ENCODE data around the gene WDR3. TPM values are rescaled to one million over a fixed set of nuclear protein-coding genes. Genes with fewer than 3 reads are reported as not detected.

The WDR3 gene
- total RNA-seq, 1 donor from 2014 or later, result 29.7 TPM

GRCh38 chr1:117925981-117926380, 3.6 kb upstream of the WDR3 start:
- Mint-ChIP-seq H3K9me3 (peaks cover 4% of the 10 kb centered on the region), H3K4me1 (peaks cover 24% of the 10 kb centered on the region), H3K36me3 (peaks cover 9% of the 10 kb centered on the region), H3K27me3 (ENCODE audit: low read depth) (no peaks in the 10 kb centered on the region), H3K4me3 (no peak overlapping the region), H3K27ac (no peak overlapping the region)
- DNase-seq (ENCODE audit: low spot score in 2 of 2, unreplicated experiment in 2 of 2), result no peak
- TF ChIP-seq, protein P1, sequence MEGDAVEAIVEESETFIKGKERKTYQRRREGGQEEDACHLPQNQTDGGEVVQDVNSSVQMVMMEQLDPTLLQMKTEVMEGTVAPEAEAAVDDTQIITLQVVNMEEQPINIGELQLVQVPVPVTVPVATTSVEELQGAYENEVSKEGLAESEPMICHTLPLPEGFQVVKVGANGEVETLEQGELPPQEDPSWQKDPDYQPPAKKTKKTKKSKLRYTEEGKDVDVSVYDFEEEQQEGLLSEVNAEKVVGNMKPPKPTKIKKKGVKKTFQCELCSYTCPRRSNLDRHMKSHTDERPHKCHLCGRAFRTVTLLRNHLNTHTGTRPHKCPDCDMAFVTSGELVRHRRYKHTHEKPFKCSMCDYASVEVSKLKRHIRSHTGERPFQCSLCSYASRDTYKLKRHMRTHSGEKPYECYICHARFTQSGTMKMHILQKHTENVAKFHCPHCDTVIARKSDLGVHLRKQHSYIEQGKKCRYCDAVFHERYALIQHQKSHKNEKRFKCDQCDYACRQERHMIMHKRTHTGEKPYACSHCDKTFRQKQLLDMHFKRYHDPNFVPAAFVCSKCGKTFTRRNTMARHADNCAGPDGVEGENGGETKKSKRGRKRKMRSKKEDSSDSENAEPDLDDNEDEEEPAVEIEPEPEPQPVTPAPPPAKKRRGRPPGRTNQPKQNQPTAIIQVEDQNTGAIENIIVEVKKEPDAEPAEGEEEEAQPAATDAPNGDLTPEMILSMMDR (IDR thresholded peaks at IDR 0.05; ENCODE audit: unreplicated experiment), result no peak

GRCh38 chr1:117928881-117929342, 627 bp upstream of the WDR3 start:
- TF ChIP-seq, protein P1 (IDR thresholded peaks at IDR 0.05; ENCODE audit: unreplicated experiment), result no peak
- peak in 1 of 2 experiments; percentile 21 for DNase-seq (ENCODE audit: low spot score in 2 of 2, unreplicated experiment in 2 of 2)
- Mint-ChIP-seq H3K4me1 (peaks cover 30% of the 10 kb centered on the region), H3K36me3 (peaks cover 5% of the 10 kb centered on the region), H3K4me3 (peak overlapping the region; percentile 88), H3K27me3 (ENCODE audit: low read depth) (no peaks in the 10 kb centered on the region), H3K9me3 (no peaks in the 10 kb centered on the region), H3K27ac (peak overlapping the region; percentile 87)

DNA sequence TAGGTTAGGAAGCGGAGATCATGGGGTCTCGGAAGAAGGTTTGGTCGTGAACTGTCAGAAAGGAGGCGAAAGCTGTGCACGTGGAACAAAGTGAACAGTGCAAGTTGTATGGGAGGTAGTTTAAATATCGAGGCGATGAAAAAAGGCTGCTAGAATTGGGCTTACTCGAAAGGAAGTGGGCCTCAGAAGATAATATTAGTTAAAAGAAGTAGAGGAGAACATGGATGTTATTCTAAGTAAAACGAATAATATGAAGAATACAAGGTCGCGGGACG, 571 bp downstream of the WDR3 start:
- Mint-ChIP-seq H3K27ac (peak overlapping the region; percentile 87), H3K27me3 (ENCODE audit: low read depth) (no peaks in the 10 kb centered on the region), H3K36me3 (peaks cover 4% of the 10 kb centered on the region), H3K4me3 (peak overlapping the region; percentile 88), H3K9me3 (no peaks in the 10 kb centered on the region), H3K4me1 (peaks cover 30% of the 10 kb centered on the region)
- TF ChIP-seq, protein P1 (IDR thresholded peaks at IDR 0.05; ENCODE audit: unreplicated experiment), result no peak
- no peak for DNase-seq (ENCODE audit: low spot score in 2 of 2, unreplicated experiment in 2 of 2)

- Mint-ChIP-seq H3K9me3 (no peaks in the 10 kb centered on the region), H3K27me3 (ENCODE audit: low read depth) (no peaks in the 10 kb centered on the region), H3K27ac (peak overlapping the region; percentile 87), H3K4me3 (peak overlapping the region; percentile 88), H3K36me3 (peaks cover 4% of the 10 kb centered on the region), H3K4me1 (peaks cover 30% of the 10 kb centered on the region)
- TF ChIP-seq, protein P1 (IDR thresholded peaks at IDR 0.05; ENCODE audit: unreplicated experiment), result no peak
- DNase-seq (ENCODE audit: low spot score in 2 of 2, unreplicated experiment in 2 of 2), result no peak
These were observed 945 bp downstream of the WDR3 start for GRCh38 chr1:117930484-117930883.

DNA sequence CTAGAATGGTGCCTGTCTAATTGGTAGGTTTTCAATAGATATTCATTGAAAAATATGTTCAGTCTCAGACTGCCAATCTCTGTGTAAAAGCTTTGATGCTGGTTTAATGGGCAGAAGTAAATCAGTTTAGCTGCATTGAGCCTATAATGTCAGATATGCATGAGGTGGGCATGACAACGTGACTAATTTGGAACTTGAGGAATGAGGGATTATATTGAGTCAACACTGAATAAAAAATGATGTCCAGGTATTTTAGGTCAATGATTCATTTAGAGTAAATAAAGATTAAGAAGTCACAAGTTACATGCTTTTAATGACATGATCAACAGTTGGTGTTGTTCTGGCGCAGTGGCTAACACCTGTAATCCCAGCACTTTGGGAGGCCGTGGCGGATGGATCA, 3.0 kb downstream of the WDR3 start:
- H3K36me3 Mint-ChIP-seq, result peaks cover 4% of the 10 kb centered on the region
- no peak overlapping the region for H3K27ac Mint-ChIP-seq
- no peaks in the 10 kb centered on the region for H3K9me3 Mint-ChIP-seq
- H3K27me3 Mint-ChIP-seq (ENCODE audit: low read depth), result no peaks in the 10 kb centered on the region
- peaks cover 27% of the 10 kb centered on the region for H3K4me1 Mint-ChIP-seq
- no peak overlapping the region for H3K4me3 Mint-ChIP-seq
- DNase-seq (ENCODE audit: low spot score in 2 of 2, unreplicated experiment in 2 of 2), result no peak
- TF ChIP-seq, protein P1 (IDR thresholded peaks at IDR 0.05; ENCODE audit: unreplicated experiment), result no peak

- Mint-ChIP-seq H3K27me3 (ENCODE audit: low read depth) (no peaks in the 10 kb centered on the region), H3K4me1 (peaks cover 18% of the 10 kb centered on the region), H3K36me3 (peaks cover 14% of the 10 kb centered on the region), H3K9me3 (no peaks in the 10 kb centered on the region), H3K27ac (no peak overlapping the region), H3K4me3 (no peak overlapping the region)
- TF ChIP-seq, protein P1 (IDR thresholded peaks at IDR 0.05; ENCODE audit: unreplicated experiment), result no peak
- DNase-seq (ENCODE audit: low spot score in 2 of 2, unreplicated experiment in 2 of 2), result no peak
These were observed 4.2 kb downstream of the WDR3 start for GRCh38 chr1:117933769-117934168.

Data from mesothelial cell of epicardium (in vitro differentiated cells).